Lower leg skin (tissue), 4 donors: ENCODE results near the gene METTL2A. TPM values are rescaled to one million over a fixed set of nuclear protein-coding genes. Genes with fewer than 3 reads are reported as not detected.
A peak's percentile ranks its signal among the peaks of the same experiment; 100 is the strongest.
"Not testable (repeated sequence)": the region's sequence is repeated elsewhere in the genome, so short reads cannot be mapped to it uniquely, and the experiment has no call there.

Experiments used
- DNase-seq, 2 donors: peaks; one replicate each; pipeline ENCODE4 v3.0.0-alpha.2; 2019; ENCODE audit warnings: low spot score in 2 of 2
- H3K4me3 ChIP-seq: fragments of 200-600 bp; sonication (generic); 2 replicates; pipeline ENCODE4 v1.5.1; 2017; ENCODE audit warnings: mild to moderate bottlenecking, low read depth; ENCODE audit not compliant: poor library complexity, severe bottlenecking
- CTCF ChIP-seq, 3 donors: fragments of 450-650 bp; IDR thresholded peaks; one replicate each; pipeline ENCODE4 v1.5.1; 2016; ENCODE audit warnings: antibody characterized with exemption in 3 of 3, mild to moderate bottlenecking in 3 of 3, moderate library complexity in 2 of 3
- POLR2A ChIP-seq, 2 donors: fragments of 450-650 bp; IDR thresholded peaks; one replicate each; pipeline ENCODE4 v1.6.1; 2016 to 2017; ENCODE audit warnings: antibody characterized with exemption in 2 of 2, mild to moderate bottlenecking in 1 of 2, moderate library complexity in 1 of 2
- WGBS, 2 donors: methylation state at CpG; one replicate each; pipeline ENCODE4 v1.1.5; 2018; 5-methylcytosine and 5-hydroxymethylcytosine counted together
- intact Hi-C: fragments of 100-400 bp; cut with DNase I; formaldehyde crosslinking; loops from one replicate; pipeline ENCODE4 v1.15.0; 2023; ENCODE audit warnings: low total_unique reads
- total RNA-seq, 4 donors: library from RNA; depleted of rRNA; stranded (reverse); fragments of >200 nt; gene quantifications; one replicate each; pipeline ENCODE4 v1.1.0, GENCODE V29; 2016

The METTL2A gene
- 10 to 100 TPM; 12.4 to 16.4 (median 15.8) TPM for total RNA-seq

- peak in 1 of 3 donors; percentile 8 for TF ChIP-seq CTCF (IDR thresholded peaks at IDR 0.05)
- peak within 1 kb of the TSS; percentile 68 for H3K4me3 ChIP-seq
- peak; percentile 80 to 96 for DNase-seq
- intact Hi-C loops = not testable (repeated sequence)
- 0 to 1% methylated on average over 41 to 53 of the region's 58 CpGs for WGBS, 2 donors
Observed at GRCh38 chr17:62423647-62424461, at the start of gene METTL2A. TSS of gene METTL2A (plus strand) at chr17:62423897. CDS start at chr17:62423903, 6 bp downstream.

- TF ChIP-seq CTCF (IDR thresholded peaks at IDR 0.05) (no peak), POLR2A (IDR thresholded peaks at IDR 0.05) (no peak)
- intact Hi-C loops = no loop called here
- 87 to 90% methylated on average over 3 of the region's 3 CpGs for WGBS, 2 donors
- no peak for DNase-seq
- H3K4me3 ChIP-seq = no peak within 1 kb of the TSS
Observed at GRCh38 chr17:62380253-62380652, 43.4 kb upstream of the METTL2A start, which contains the start of gene EFCAB3. TSS of gene EFCAB3 (plus strand) at chr17:62380553. CDS start at chr17:62382980, 2,427 bp downstream.

- no peak for TF ChIP-seq POLR2A (IDR thresholded peaks at IDR 0.05)
- no peak for TF ChIP-seq CTCF (IDR thresholded peaks at IDR 0.05)
- WGBS, 2 donors = 86 to 87% methylated on average over 18 of the region's 18 CpGs
- intact Hi-C loops = no loop called here
- no peak for DNase-seq
- H3K4me3 ChIP-seq = no peak overlapping the region
Observed at GRCh38 chr17:62381561-62381960, 42.1 kb upstream of the METTL2A start.

GRCh38 chr17:62388856-62389255 lies 34.8 kb upstream of the METTL2A start:
- TF ChIP-seq POLR2A (IDR thresholded peaks at IDR 0.05) (no peak), CTCF (IDR thresholded peaks at IDR 0.05) (no peak)
- intact Hi-C loops = no loop called here
- no peak for DNase-seq
- no peak overlapping the region for H3K4me3 ChIP-seq
- WGBS, 2 donors = 35 to 68% methylated on average over 1 of the region's 1 CpG

- TF ChIP-seq POLR2A (IDR thresholded peaks at IDR 0.05) (no peak), CTCF (IDR thresholded peaks at IDR 0.05) (no peak)
- WGBS, 2 donors = 68 to 77% methylated on average over 1 of the region's 1 CpG
- intact Hi-C loops = no loop called here
- H3K4me3 ChIP-seq = no peak overlapping the region
- no peak for DNase-seq
Observed at GRCh38 chr17:62392908-62393307, 30.8 kb upstream of the METTL2A start.
